ENCODE data around the gene SH3GL1. TPM values are rescaled to one million over a fixed set of nuclear protein-coding genes. Genes with fewer than 3 reads are reported as not detected.

Gene SH3GL1
- total and polyA plus RNA-seq, 9 of the 15 experiments (the other 6 are each of a cell fraction or from before 2014, with no cell fraction given), result 1.7 to 75.3 (median 25.7) TPM

DNA sequence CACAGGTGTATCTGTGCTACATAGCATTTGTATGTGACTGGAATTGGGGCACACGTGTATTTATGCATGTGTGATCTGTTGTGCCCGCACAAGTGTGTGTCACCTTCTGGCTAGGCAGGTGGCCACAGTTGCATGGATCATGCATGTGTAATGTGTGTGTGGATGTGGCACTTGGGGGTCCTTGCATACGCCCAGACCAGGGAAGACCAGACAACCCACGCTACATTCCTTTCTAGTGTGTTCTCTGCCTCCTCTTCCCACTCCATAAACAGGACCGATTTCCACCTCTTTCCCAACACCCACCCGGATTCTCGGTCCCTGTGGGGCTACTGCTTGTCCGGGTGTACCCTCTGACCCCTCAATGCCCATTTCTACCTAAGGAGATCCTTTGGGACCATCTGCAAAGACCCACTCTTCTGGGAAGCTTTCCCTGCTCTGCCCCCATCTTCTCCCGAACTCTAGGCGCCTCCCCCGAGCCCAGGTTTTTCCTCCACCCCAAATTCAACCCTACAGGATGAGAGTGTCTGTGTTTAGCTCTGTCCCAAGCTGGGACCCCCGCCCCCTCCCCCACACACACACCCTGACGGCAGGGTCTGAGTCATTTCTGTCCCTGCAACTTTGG lies 74.0 kb downstream of the SH3GL1 start:
- H3K4me1 ChIP-seq (replicated peaks in 1 of 2; ENCODE audit: control insufficient read depth in 2 of 2, insufficient read depth in 2 of 2, low read length in 2 of 2), result peaks cover 2 to 54% of the 10 kb centered on the region in 2 experiments; a peak in 3 of 5 replicates
- peak overlapping the region; percentile 54 for H3K4me3 ChIP-seq
- in situ Hi-C loops (cut with MboI) (no loop called here), intact Hi-C loops (cut with micrococcal nuclease) (no loop called here)
- peak; percentile 77 for FAIRE-seq
- DNase-seq (ENCODE audit: extremely low read depth in 1 of 4, low spot score in 3 of 4), result no peak
- ATAC-seq, result no peak
- BruUV-seq (replicated peaks), result no TSS peak
- no peaks in the 10 kb centered on the region for H3K9me3 ChIP-seq (replicated peaks; ENCODE audit: control insufficient read depth, insufficient read depth, low read depth, low read length)
- H3K9ac ChIP-seq (ENCODE audit: insufficient read depth in 1 of 2, low read depth in 2 of 2, low read length in 2 of 2), result peak overlapping the region in 1 of 2 experiments; percentile 94; a peak in 2 of 4 replicates
- peaks cover 4% of the 10 kb centered on the region for H3K36me3 ChIP-seq (ENCODE audit: control insufficient read depth, insufficient read depth, low read length)
- CTCF ChIA-PET (ENCODE audit: low intra/inter-chr PET ratio), result no interaction called here
- TF ChIP-seq HNRNPLL (IDR thresholded peaks at IDR 0.05; ENCODE audit: low read depth, low read length, poor library complexity, severe bottlenecking) (peak; percentile 23), ZSCAN32 (CRISPR knock-in tag; IDR thresholded peaks at IDR 0.05) (no peak), KDM1A (IDR thresholded peaks at IDR 0.05) (0 out of 4 replicates have a peak, but pooled peaks of 1 of the 2 experiments have one; percentile 46)
- no peak overlapping the region for H3K27ac ChIP-seq (ENCODE audit: extremely low read depth, low read depth, low read length)
- WGBS (ENCODE audit: insufficient coverage, low coverage, missing lambda C conversion rate), result 53% methylated on average over 13 of the region's 13 CpGs
- H2AFZ ChIP-seq (ENCODE audit: low read depth, low read length), result peak overlapping the region; percentile 95
- H3K9me1 ChIP-seq (ENCODE audit: control insufficient read depth, insufficient read depth, low read length), result no peaks in the 10 kb centered on the region
- peaks cover 7% of the 10 kb centered on the region; the same call in 1 of the 2 replicates for H4K20me1 ChIP-seq (replicated peaks; ENCODE audit: control insufficient read depth, insufficient read depth, low read length)
- no peaks in the 10 kb centered on the region; a peak in 1 of 5 replicates for H3K27me3 ChIP-seq (ENCODE audit: control insufficient read depth in 2 of 2, insufficient read depth in 2 of 2, low read length in 2 of 2)
- peaks cover 19% of the 10 kb centered on the region for H3K79me2 ChIP-seq (ENCODE audit: control insufficient read depth, insufficient read depth, low read length)
- H3K4me2 ChIP-seq (ENCODE audit: insufficient read depth, low read length), result peak overlapping the region; percentile 93
- POLR2A ChIA-PET, result interaction anchor here (0.7 kb wide), 2 partner anchors 11 to 57 kb away, joined by 3 read pairs; no protein-coding TSS in a partner anchor

DNA sequence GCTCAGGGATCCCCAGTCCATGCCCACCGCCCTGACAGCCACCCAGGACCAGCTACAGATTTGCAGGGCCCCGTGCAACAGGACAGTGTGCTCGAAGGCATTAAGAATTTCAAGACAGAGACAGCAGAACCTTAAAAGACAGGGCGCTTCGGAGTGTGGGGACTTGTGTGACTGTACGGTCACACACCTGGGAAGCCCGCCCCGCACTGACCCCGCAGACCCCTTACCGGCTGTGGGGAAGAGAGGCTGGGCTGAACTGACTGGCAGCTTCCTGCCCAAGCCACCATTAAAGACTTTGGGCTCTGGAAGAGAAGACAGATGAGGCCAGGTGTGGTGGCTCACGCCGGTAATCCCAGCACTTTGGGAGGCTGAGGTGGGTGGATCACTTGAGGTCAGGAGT lies 76.1 kb downstream of the SH3GL1 start:
- FAIRE-seq, result no peak
- TF ChIP-seq PPARD (CRISPR knock-in tag; IDR thresholded peaks at IDR 0.05) (no peak), ZNF140 (CRISPR knock-in tag; IDR thresholded peaks at IDR 0.05) (no peak), SP1 (CRISPR knock-in tag; IDR thresholded peaks at IDR 0.05) (no peak), ZNF707 (CRISPR knock-in tag; conservative IDR thresholded peaks at IDR 0.05) (no peak), FOXM1 (IDR thresholded peaks at IDR 0.05; ENCODE audit: low read depth) (no peak), FOXM1 (CRISPR knock-in tag; IDR thresholded peaks at IDR 0.05; ENCODE audit: low read depth) (no peak), ZNF57 (CRISPR knock-in tag; IDR thresholded peaks at IDR 0.05) (no peak), CBX5 (IDR thresholded peaks at IDR 0.05; ENCODE audit: borderline replicate concordance, low read depth) (no peak)
- TF ChIP-seq, protein P1, sequence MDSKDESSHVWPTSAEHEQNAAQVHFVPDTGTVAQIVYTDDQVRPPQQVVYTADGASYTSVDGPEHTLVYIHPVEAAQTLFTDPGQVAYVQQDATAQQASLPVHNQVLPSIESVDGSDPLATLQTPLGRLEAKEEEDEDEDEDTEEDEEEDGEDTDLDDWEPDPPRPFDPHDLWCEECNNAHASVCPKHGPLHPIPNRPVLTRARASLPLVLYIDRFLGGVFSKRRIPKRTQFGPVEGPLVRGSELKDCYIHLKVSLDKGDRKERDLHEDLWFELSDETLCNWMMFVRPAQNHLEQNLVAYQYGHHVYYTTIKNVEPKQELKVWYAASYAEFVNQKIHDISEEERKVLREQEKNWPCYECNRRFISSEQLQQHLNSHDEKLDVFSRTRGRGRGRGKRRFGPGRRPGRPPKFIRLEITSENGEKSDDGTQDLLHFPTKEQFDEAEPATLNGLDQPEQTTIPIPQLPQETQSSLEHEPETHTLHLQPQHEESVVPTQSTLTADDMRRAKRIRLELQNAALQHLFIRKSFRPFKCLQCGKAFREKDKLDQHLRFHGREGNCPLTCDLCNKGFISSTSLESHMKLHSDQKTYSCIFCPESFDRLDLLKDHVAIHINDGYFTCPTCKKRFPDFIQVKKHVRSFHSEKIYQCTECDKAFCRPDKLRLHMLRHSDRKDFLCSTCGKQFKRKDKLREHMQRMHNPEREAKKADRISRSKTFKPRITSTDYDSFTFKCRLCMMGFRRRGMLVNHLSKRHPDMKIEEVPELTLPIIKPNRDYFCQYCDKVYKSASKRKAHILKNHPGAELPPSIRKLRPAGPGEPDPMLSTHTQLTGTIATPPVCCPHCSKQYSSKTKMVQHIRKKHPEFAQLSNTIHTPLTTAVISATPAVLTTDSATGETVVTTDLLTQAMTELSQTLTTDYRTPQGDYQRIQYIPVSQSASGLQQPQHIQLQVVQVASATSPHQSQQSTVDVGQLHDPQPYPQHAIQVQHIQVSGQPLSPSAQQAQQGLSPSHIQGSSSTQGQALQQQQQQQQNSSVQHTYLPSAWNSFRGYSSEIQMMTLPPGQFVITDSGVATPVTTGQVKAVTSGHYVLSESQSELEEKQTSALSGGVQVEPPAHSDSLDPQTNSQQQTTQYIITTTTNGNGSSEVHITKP (IDR thresholded peaks at IDR 0.05; ENCODE audit: partially characterized antibody), result no peak
- no TSS peak for BruUV-seq (replicated peaks)
- ChIA-PET POLR2A (no interaction called here), CTCF (ENCODE audit: low intra/inter-chr PET ratio) (no interaction called here)
- Histone ChIP-seq H2AFZ (ENCODE audit: low read depth, low read length) (no peak overlapping the region), H3K4me2 (ENCODE audit: insufficient read depth, low read length) (no peak overlapping the region), H3K4me3 (no peak overlapping the region), H3K27me3 (ENCODE audit: control insufficient read depth in 2 of 2, insufficient read depth in 2 of 2, low read length in 2 of 2) (no peaks in the 10 kb centered on the region; a peak in 1 of 5 replicates), H3K9ac (ENCODE audit: insufficient read depth in 1 of 2, low read depth in 2 of 2, low read length in 2 of 2) (no peak overlapping the region), H3K79me2 (ENCODE audit: control insufficient read depth, insufficient read depth, low read length) (peaks cover 12% of the 10 kb centered on the region), H3K9me3 (replicated peaks; ENCODE audit: control insufficient read depth, insufficient read depth, low read depth, low read length) (peaks cover 3% of the 10 kb centered on the region; the same call in 1 of the 2 replicates), H3K9me1 (ENCODE audit: control insufficient read depth, insufficient read depth, low read length) (no peaks in the 10 kb centered on the region), H3K4me1 (replicated peaks in 1 of 2; ENCODE audit: control insufficient read depth in 2 of 2, insufficient read depth in 2 of 2, low read length in 2 of 2) (peaks cover under 1 to 43% of the 10 kb centered on the region in 2 experiments; a peak in 3 of 5 replicates), H3K27ac (ENCODE audit: extremely low read depth, low read depth, low read length) (no peak overlapping the region), H3K36me3 (ENCODE audit: control insufficient read depth, insufficient read depth, low read length) (no peaks in the 10 kb centered on the region), H4K20me1 (replicated peaks; ENCODE audit: control insufficient read depth, insufficient read depth, low read length) (peaks cover 7% of the 10 kb centered on the region; the same call in 1 of the 2 replicates)
- in situ Hi-C loops (cut with MboI) (no loop called here), intact Hi-C loops (cut with micrococcal nuclease) (no loop called here)
- no peak for ATAC-seq
- no peak for DNase-seq (ENCODE audit: extremely low read depth in 1 of 4, low spot score in 3 of 4)
- 53% methylated on average over 6 of the region's 12 CpGs for WGBS (ENCODE audit: insufficient coverage, low coverage, missing lambda C conversion rate)

Data from K562 (cell line).